GM20000 (cell line): ENCODE results near the gene CRIP3.

Experiments
- DNase-seq: peaks from one replicate; pipeline ENCODE4 v3.0.0; 2012; ENCODE audit warnings: low spot score
- TF ChIP-seq, protein P1 (sequence below): IDR thresholded peaks from 2 replicates; pipeline ENCODE4 v1.5.1; 2012; ENCODE audit warnings: mild to moderate bottlenecking, control low read depth; ENCODE audit errors: extremely low read depth, missing control alignments

CRIP3 gene

GRCh38 chr6:43298565-43299337 lies 9.9 kb downstream of the CRIP3 start:
- TF ChIP-seq, protein P1, sequence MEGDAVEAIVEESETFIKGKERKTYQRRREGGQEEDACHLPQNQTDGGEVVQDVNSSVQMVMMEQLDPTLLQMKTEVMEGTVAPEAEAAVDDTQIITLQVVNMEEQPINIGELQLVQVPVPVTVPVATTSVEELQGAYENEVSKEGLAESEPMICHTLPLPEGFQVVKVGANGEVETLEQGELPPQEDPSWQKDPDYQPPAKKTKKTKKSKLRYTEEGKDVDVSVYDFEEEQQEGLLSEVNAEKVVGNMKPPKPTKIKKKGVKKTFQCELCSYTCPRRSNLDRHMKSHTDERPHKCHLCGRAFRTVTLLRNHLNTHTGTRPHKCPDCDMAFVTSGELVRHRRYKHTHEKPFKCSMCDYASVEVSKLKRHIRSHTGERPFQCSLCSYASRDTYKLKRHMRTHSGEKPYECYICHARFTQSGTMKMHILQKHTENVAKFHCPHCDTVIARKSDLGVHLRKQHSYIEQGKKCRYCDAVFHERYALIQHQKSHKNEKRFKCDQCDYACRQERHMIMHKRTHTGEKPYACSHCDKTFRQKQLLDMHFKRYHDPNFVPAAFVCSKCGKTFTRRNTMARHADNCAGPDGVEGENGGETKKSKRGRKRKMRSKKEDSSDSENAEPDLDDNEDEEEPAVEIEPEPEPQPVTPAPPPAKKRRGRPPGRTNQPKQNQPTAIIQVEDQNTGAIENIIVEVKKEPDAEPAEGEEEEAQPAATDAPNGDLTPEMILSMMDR, result no peak
- DNase-seq, result peak; percentile 4

DNA sequence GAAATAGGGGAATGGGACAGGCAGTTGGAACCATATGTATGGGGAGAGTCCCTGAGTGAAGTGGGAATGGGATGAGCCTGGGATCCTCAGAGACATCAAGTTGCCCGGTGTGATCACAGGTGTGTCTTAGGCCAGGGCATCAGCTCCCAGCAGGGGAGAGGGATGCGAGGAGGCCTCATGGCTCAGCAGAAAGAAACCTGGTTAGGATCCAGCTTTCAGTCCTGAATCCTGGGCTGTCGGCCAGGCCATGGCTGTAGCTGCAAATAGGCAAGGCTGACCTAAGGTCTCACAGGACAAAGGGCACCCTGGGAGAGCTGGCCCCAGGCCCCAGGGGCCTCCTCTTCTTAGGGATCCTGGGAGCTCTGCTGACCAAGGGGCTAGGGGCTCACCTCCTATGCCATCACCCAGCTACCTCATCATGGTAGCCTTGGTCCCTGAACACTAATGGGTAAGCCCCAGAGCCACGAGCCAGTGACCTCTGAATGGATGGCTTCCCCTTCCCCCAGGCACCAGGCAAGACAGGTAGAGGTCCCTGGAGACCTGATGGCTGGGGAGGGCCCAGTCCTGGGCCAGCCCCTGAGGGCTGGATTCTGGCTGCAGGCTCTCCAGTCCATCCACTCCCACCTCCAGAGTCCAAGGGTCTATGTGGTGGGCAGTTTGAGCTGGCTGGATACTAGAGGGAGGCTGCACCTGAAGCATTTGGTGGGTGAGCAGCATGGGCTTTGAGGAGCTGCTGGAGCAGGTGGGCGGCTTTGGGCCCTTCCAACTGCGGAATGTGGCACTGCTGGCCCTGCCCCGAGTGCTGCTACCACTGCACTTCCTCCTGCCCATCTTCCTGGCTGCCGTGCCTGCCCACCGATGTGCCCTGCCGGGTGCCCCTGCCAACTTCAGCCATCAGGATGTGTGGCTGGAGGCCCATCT lies 10.7 kb downstream of the CRIP3 start, which contains the start of gene SLC22A7:
SLC22A7 (plus strand) TSS at position 617 of the 921 bp plus-strand sequence; CDS start at position 716, 99 bp downstream.
- TF ChIP-seq, protein P1, result no peak
- no peak for DNase-seq

GRCh38 chr6:43296780-43297497 lies 11.7 kb downstream of the CRIP3 start:
- TF ChIP-seq, protein P1, result no peak
- no peak for DNase-seq

DNA sequence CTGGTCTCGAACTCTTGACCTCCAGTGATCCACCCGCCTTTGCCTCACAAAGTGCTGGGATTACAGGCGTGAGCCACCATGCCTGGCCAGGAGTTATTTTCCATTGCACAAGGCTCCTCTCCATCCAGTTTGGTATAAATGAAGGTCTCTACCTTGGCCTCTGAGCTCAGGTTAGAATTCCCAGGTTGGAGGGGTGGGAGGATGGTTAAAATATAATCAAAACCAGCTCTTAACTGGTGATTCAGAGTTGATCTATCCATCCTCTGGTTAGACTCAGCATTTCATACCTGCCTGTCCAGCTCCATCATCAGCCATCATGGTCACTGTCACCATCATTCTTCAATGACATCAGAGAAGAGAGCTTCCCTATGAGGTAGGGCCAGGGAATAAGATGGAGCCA lies 13.2 kb downstream of the CRIP3 start:
- DNase-seq, result no peak

DNA sequence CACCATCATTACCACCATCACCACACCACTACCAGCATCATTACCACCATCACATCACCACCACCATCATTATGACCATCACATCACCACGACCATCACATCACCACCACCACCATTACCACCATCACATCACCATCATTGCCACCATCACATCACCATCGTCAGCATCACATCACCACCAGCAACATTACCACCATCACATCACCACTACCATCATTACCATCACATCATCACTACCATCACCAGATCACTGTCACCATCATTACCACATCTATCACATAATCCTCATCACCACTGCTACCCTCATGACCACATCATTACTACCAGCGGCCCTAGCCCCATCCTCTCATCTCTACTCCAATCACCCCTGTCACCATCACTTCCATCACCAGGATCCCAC lies 14.1 kb downstream of the CRIP3 start:
- DNase-seq, result no peak
- TF ChIP-seq, protein P1, result no peak

More for the DNA sequence above, 13.2 kb downstream of the CRIP3 start:
- TF ChIP-seq, protein P1, result no peak

DNA sequence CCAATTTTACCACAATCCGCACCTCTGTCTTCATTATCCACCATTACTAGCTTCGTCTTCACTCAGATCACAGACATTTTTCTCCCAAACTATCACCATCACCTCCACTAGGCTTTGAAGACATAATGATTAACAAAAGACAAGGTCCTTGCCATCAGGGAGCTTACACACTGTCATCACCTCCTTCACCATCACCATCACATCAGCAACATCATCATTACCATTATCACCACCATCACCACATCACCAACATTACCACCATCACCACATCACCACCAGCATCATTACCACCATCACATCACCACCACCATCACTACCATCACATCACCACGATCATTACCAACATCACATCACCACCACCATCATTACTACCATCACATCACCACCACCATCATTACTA lies 14.9 kb downstream of the CRIP3 start:
- TF ChIP-seq, protein P1, result no peak
- no peak for DNase-seq
